A549 treated with CORT108297 at 1 μM for 4 hours (cell line): ENCODE data around the gene CXCL10. TPM values are rescaled to one million over a fixed set of nuclear protein-coding genes. Genes with fewer than 3 reads are reported as not detected.

Source experiments
- total RNA-seq: library from RNA; stranded (reverse); fragments of 200-300 nt; extraction: Qiagen RNA extraction; gene quantifications from 5 replicates; pipeline ENCODE4 v1.2.3, GENCODE V29; 2022

Gene CXCL10
- 0.07 to 0.22 TPM (median 0.13 TPM) in 5 replicates for total RNA-seq

GRCh38 chr4:76023389-76023788, at the start of gene CXCL10:
Gene CXCL10, minus strand, starts transcription at chr4:76023497. Its CDS starts 66 bp downstream, at chr4:76023431.

GRCh38 chr4:76035799-76036380, 12.6 kb upstream of the CXCL10 start, which contains the start of gene CXCL11:
Gene CXCL11, minus strand, starts transcription at chr4:76036070. Its CDS starts 83 bp downstream, at chr4:76035987.

GRCh38 chr4:76007089-76007862, 16.0 kb downstream of the CXCL10 start, which contains the start of gene CXCL9:
Gene CXCL9, minus strand, starts transcription at chr4:76007509. Its CDS starts 60 bp downstream, at chr4:76007449.

Other genes starting within 250 kb of the CXCL10 start
- gene PPEF2, start 121.0 kb downstream of the CXCL10 start, total RNA-seq = not detected in 5 replicates
- gene NAAA, start 82.5 kb downstream of the CXCL10 start, total RNA-seq = 23.3 to 26.0 TPM (median 24.3 TPM) in 5 replicates
- 13.4 to 19.1 TPM (median 14.7 TPM) in 5 replicates for gene SDAD1, start 32.6 kb downstream of the CXCL10 start, total RNA-seq
- not detected in 5 replicates for gene CXCL9, start 16.0 kb downstream of the CXCL10 start, total RNA-seq
- 0.09 to 0.51 TPM (median 0.18 TPM) in 5 replicates for gene CXCL11, start 12.6 kb upstream of the CXCL10 start, total RNA-seq
- not detected in 5 replicates for gene ART3, start 51.2 kb upstream of the CXCL10 start, total RNA-seq
- 25.0 to 45.5 TPM (median 26.7 TPM) in 5 replicates for gene NUP54, start 124.9 kb upstream of the CXCL10 start, total RNA-seq
- 36.3 to 54.3 TPM (median 52.1 TPM) in 5 replicates for gene SCARB2, start 190.3 kb upstream of the CXCL10 start, total RNA-seq
- gene FAM47E, start 228.2 kb upstream of the CXCL10 start, total RNA-seq = 0.12 to 0.22 TPM (median 0.18 TPM) in 5 replicates